Upper lobe of left lung (tissue), 4 donors: Measurements from ENCODE around the gene NAE1.

Source experiments
- EP300 ChIP-seq, 4 donors: sonication (generic); formaldehyde crosslinking; IDR thresholded peaks; one replicate each; pipeline ENCODE4 v1.5.1; 2017; ENCODE audit warnings: antibody characterized with exemption in 4 of 4, control low read depth in 2 of 4
- TF ChIP-seq, protein P1 (sequence below), 6 experiments: fragments of 450-650 bp in 4 of 6; fragments of 200-600 bp in 2 of 6; sonication (generic) in 2 of 6; IDR thresholded peaks; one replicate each; pipeline ENCODE4 v1.5.1; 2016 to 2019; ENCODE audit warnings: antibody characterized with exemption in 6 of 6

DNA sequence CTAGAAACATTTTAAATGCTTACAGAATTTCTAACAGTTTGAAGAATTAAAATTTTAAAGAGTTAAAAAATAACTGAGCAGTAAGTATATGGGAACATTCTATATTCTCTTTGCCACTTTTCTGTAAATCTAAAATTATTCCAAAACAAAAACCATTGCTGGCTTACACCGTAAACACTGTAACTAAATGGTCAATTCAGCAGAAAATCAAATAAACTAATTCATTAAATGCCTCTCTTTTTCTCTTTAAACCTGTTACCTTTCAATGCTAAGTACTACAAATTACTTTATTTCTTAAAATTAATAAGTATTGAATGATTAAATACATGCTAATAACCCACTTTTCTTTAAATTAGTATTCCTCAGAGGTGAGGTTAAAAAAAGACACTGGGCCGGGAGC is 43.3 kb downstream of the NAE1 start:
- TF ChIP-seq, protein P1, sequence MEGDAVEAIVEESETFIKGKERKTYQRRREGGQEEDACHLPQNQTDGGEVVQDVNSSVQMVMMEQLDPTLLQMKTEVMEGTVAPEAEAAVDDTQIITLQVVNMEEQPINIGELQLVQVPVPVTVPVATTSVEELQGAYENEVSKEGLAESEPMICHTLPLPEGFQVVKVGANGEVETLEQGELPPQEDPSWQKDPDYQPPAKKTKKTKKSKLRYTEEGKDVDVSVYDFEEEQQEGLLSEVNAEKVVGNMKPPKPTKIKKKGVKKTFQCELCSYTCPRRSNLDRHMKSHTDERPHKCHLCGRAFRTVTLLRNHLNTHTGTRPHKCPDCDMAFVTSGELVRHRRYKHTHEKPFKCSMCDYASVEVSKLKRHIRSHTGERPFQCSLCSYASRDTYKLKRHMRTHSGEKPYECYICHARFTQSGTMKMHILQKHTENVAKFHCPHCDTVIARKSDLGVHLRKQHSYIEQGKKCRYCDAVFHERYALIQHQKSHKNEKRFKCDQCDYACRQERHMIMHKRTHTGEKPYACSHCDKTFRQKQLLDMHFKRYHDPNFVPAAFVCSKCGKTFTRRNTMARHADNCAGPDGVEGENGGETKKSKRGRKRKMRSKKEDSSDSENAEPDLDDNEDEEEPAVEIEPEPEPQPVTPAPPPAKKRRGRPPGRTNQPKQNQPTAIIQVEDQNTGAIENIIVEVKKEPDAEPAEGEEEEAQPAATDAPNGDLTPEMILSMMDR (IDR thresholded peaks at IDR 0.05): no peak
- no peak for TF ChIP-seq EP300 (IDR thresholded peaks at IDR 0.05)
